ENCODE measurements around the gene ERGIC1. TPM values are rescaled to one million over a fixed set of nuclear protein-coding genes. Genes with fewer than 3 reads are reported as not detected.

ERGIC1 gene
- total RNA-seq, 4 donors from 2014 or later = 54.4 to 108 (median 88.0) TPM

DNA sequence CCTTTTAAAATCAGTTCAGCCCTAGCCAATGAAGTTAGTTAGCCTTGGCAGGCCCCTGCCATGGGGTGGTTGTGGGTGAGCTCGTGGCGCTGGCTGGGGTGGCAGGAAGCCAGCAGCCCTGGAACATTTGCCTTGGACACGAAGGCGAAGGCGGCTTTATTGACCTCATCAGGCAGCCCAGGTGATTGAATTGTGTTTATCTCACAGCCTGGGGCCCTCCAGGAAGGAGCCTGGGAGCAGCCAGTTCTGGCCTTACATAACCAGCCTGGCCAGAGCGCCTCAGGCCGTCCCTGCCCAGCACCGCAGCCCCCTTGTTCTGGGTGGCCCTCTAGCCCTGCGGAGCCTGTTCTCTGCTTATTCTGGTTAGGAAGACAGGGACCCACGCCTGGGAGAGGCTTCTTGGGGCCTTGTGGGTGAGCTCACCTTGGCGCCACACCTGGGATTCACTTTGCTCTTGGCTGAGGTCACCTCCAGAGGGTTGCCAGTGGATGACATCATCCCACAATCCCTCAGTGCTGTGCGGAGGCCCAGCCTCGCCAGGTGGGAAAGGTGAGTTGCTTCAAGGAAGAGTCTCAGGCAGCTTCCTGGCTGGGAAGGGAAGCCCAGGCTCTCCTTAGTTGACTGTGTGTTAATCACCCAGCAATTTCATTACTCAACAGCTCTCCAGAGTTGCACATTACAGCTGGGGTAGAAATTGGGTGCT is 70.7 kb downstream of the ERGIC1 start:
- Histone ChIP-seq H3K27me3 (no peaks in the 10 kb centered on the region), H3K4me1 (peaks cover 56 to 70% of the 10 kb centered on the region in 2 donors), H3K27ac (peak overlapping the region; percentile 85 to 94 (median 92)), H3K9me3 (no peaks in the 10 kb centered on the region), H3K36me3 (no peaks in the 10 kb centered on the region), H3K4me3 (no peak overlapping the region)
- peak; percentile 79 to 81 for DNase-seq
- TF ChIP-seq CTCF (IDR thresholded peaks at IDR 0.05 in 4 of 5, conservative IDR thresholded peaks at IDR 0.05 in 1 of 5) (no peak), POLR2A (IDR thresholded peaks at IDR 0.05) (no peak)
- in situ Hi-C loops (cut with MboI; ENCODE audit: low sequenced_read_pairs in 4 of 4) = loop anchor here in 1 of 4 donors (10.0 kb wide), 1 partner anchor 70 kb away; the partner anchor contains the start of gene ERGIC1
- intact Hi-C loops (cut with DNase I; ENCODE audit: low total_unique reads) = loop anchor here (1.0 to 2.0 kb wide), 3 partner anchors 133 to 188 kb away; partner anchors contain the start of gene DUSP1
- ATAC-seq = peak; percentile 87

DNA sequence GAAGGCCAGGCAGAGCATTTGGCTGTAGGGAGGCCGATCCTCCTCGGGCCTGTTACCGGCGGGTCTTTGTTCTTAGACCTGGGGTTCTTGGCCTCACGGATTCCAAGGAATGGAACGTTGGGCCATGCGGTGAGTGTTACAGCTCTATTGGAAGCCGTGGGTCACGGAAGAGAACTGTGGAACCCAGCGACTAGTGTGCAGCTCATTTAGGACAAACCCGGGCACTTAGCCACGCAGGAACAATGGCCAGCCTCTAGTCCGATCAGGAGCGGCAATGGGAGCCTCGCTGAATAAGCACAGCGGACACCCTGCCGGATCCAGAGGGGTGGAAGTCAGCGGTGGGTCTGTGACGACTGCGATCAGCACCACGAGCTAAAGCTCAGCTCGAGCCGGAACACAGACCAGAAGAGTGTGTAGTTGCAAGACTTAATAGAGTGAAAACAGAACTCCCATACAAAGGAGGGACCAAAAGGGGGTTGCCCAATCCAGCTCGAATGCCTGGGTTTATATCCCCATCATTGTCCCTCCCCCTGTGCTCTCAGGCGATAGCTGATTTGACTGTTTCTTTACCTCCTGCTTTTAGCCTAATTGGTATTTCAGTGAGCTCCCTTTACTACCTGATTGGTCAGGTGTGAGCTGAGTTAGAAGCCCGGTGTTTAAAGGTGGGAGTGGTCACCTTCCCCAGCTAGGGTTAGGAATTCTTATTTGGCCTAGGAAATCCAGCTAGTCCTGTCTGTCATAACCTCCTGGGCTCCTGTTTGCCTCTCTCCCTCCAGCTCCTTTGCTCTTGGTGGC is 71.5 kb downstream of the ERGIC1 start:
- intact Hi-C loops (cut with DNase I; ENCODE audit: low total_unique reads) (loop anchor here (1.0 to 2.0 kb wide), 2 partner anchors 139 to 189 kb away; no protein-coding TSS in a partner anchor), in situ Hi-C loops (cut with MboI; ENCODE audit: low sequenced_read_pairs in 4 of 4) (loop anchor here in 1 of 4 donors (10.0 kb wide), 1 partner anchor 71 kb away; the partner anchor contains the start of gene ERGIC1)
- Histone ChIP-seq H3K9me3 (no peaks in the 10 kb centered on the region), H3K4me1 (peaks cover 54 to 62% of the 10 kb centered on the region in 2 donors), H3K36me3 (no peaks in the 10 kb centered on the region), H3K27me3 (no peaks in the 10 kb centered on the region), H3K27ac (peak overlapping the region; percentile 85 to 94 (median 92)), H3K4me3 (no peak overlapping the region)
- TF ChIP-seq POLR2A (IDR thresholded peaks at IDR 0.05) (peak; percentile 51 to 58), CTCF (IDR thresholded peaks at IDR 0.05 in 4 of 5, conservative IDR thresholded peaks at IDR 0.05 in 1 of 5) (no peak)
- DNase-seq (no peak), ATAC-seq (no peak)

GRCh38 chr5:172906436-172906835 is 72.4 kb downstream of the ERGIC1 start:
- H3K4me3 ChIP-seq = no peak overlapping the region
- H3K27me3 ChIP-seq = no peaks in the 10 kb centered on the region
- H3K4me1 ChIP-seq = peaks cover 47 to 53% of the 10 kb centered on the region in 2 donors
- no peaks in the 10 kb centered on the region for H3K9me3 ChIP-seq
- peaks cover 0 to 7% of the 10 kb centered on the region in 2 donors for H3K36me3 ChIP-seq
- H3K27ac ChIP-seq = peak overlapping the region; percentile 85 to 94 (median 92)
- ATAC-seq = no peak
- TF ChIP-seq POLR2A (IDR thresholded peaks at IDR 0.05) = no peak
- TF ChIP-seq CTCF (IDR thresholded peaks at IDR 0.05 in 4 of 5, conservative IDR thresholded peaks at IDR 0.05 in 1 of 5) = no peak
- no peak for DNase-seq
- in situ Hi-C loops (cut with MboI; ENCODE audit: low sequenced_read_pairs in 4 of 4) = loop anchor here in 1 of 4 donors (10.0 kb wide), 1 partner anchor 72 kb away; the partner anchor contains the start of gene ERGIC1
- intact Hi-C loops (cut with DNase I; ENCODE audit: low total_unique reads) = no loop called here

- Histone ChIP-seq H3K27ac (peak overlapping the region in 3 of 4 donors; percentile 85 to 94 (median 92)), H3K4me1 (peaks cover 47 to 49% of the 10 kb centered on the region in 2 donors), H3K36me3 (peaks cover 0 to 12% of the 10 kb centered on the region in 2 donors), H3K9me3 (no peaks in the 10 kb centered on the region), H3K27me3 (no peaks in the 10 kb centered on the region), H3K4me3 (no peak overlapping the region)
- DNase-seq (no peak), ATAC-seq (no peak)
- in situ Hi-C loops (cut with MboI; ENCODE audit: low sequenced_read_pairs in 4 of 4) = loop anchor here in 1 of 4 donors (10.0 kb wide), 1 partner anchor 72 kb away; the partner anchor contains the start of gene ERGIC1
- intact Hi-C loops (cut with DNase I; ENCODE audit: low total_unique reads) = no loop called here
- TF ChIP-seq POLR2A (IDR thresholded peaks at IDR 0.05) (no peak), CTCF (IDR thresholded peaks at IDR 0.05 in 4 of 5, conservative IDR thresholded peaks at IDR 0.05 in 1 of 5) (no peak)
Measured at GRCh38 chr5:172906888-172907287, 72.8 kb downstream of the ERGIC1 start.
